ENCODE measurements around the gene MIA. TPM values are rescaled to one million over a fixed set of nuclear protein-coding genes. Genes with fewer than 3 reads are reported as not detected.

Gene MIA
- polyA plus RNA-seq, 1 donor from 2014 or later, result 1.8 TPM

DNA sequence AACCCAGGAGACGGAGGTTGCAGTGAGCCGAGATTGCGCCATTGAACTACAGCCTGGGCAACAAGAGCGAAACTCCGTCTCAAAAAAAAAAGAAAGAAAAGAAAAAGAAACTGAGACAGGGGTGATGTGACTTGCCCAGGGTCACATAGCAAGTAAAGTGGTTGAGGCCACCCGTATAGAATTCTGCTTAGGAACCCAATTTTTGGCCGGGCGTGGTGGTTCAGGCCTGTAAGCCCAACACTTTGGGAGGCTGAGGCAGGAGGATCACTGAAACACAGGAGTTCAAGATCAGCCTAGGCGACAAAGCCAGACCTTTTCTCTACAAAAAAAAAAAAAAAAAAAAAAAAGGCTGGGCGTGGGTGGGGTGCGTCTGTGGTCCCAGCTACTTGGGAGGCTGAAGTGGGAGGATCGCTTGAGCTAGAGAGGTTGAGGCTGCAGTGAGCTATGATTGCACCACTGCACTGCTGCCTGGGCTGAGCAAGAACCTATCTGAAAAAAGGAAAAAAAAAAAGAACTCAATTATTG lies 23.0 kb upstream of the MIA start:
- Histone ChIP-seq H3K27me3 (ENCODE audit: insufficient read depth, low read depth, low read length) (no peaks in the 10 kb centered on the region), H3K36me3 (ENCODE audit: insufficient read depth, low read length) (no peaks in the 10 kb centered on the region), H3K9me2 (ENCODE audit: insufficient read depth, low read length) (no peaks in the 10 kb centered on the region), H3K4me2 (ENCODE audit: low read length) (no peak overlapping the region), H3F3A (ENCODE audit: insufficient read depth, low read length, poor library complexity, severe bottlenecking) (no peaks in the 10 kb centered on the region), H4K20me1 (ENCODE audit: insufficient read depth) (no peaks in the 10 kb centered on the region), H3K9me3 (ENCODE audit: low read length) (no peaks in the 10 kb centered on the region), H3K9ac (ENCODE audit: low read length) (no peak overlapping the region), H3K79me2 (replicated peaks; ENCODE audit: insufficient read depth, low read length) (peaks cover 45% of the 10 kb centered on the region), H2AFZ (ENCODE audit: low read depth, low read length) (no peak overlapping the region), H3K4me3 (ENCODE audit: low read length) (peak overlapping the region; percentile 81), H3K27ac (ENCODE audit: low read length) (no peak overlapping the region)
- TF ChIP-seq POLR2AphosphoS5 (IDR thresholded peaks at IDR 0.05) (no peak), MXI1 (conservative IDR thresholded peaks at IDR 0.05; ENCODE audit: poor library complexity, severe bottlenecking) (no peak)
- TF ChIP-seq, protein P1, sequence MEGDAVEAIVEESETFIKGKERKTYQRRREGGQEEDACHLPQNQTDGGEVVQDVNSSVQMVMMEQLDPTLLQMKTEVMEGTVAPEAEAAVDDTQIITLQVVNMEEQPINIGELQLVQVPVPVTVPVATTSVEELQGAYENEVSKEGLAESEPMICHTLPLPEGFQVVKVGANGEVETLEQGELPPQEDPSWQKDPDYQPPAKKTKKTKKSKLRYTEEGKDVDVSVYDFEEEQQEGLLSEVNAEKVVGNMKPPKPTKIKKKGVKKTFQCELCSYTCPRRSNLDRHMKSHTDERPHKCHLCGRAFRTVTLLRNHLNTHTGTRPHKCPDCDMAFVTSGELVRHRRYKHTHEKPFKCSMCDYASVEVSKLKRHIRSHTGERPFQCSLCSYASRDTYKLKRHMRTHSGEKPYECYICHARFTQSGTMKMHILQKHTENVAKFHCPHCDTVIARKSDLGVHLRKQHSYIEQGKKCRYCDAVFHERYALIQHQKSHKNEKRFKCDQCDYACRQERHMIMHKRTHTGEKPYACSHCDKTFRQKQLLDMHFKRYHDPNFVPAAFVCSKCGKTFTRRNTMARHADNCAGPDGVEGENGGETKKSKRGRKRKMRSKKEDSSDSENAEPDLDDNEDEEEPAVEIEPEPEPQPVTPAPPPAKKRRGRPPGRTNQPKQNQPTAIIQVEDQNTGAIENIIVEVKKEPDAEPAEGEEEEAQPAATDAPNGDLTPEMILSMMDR (IDR thresholded peaks at IDR 0.05; ENCODE audit: poor library complexity, severe bottlenecking), result no peak

DNA sequence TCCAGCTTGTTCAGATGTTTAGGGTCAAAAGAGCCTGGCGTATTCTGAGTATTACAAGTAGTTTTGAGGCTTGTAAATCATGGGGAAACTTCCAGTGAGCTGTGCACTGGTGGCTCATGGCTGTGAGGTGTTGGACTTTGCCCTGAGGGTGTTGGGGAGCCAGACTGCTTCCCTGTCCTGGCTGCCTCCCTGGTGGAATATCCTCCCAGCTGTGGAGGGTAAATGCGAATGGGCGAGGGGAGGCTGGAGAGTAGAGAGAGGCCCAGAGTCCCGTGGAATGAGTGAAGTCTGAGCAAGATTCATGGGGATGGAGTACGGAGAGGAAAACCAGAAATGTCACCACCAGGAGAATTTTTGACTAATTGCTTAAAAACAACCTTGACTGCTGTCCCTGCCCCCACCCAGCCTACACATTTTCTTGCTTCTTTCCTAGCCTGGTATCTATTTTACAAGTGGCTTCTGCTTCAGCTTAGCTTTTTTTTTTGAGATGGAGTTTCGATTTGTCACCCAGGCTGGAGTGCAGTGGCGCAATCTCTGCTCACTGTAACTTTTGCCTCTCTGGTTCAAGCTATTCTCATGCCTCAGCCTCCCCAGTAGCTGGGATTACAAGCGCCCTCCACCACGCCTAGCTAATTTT lies 20.6 kb upstream of the MIA start:
- H3K9ac ChIP-seq (ENCODE audit: low read length), result no peak overlapping the region
- H2AFZ ChIP-seq (ENCODE audit: low read depth, low read length), result no peak overlapping the region
- no peak overlapping the region for H3K4me2 ChIP-seq (ENCODE audit: low read length)
- no peak overlapping the region for H3K27ac ChIP-seq (ENCODE audit: low read length)
- no peaks in the 10 kb centered on the region for H3F3A ChIP-seq (ENCODE audit: insufficient read depth, low read length, poor library complexity, severe bottlenecking)
- H4K20me1 ChIP-seq (ENCODE audit: insufficient read depth), result no peaks in the 10 kb centered on the region
- H3K27me3 ChIP-seq (ENCODE audit: insufficient read depth, low read depth, low read length), result no peaks in the 10 kb centered on the region
- H3K36me3 ChIP-seq (ENCODE audit: insufficient read depth, low read length), result no peaks in the 10 kb centered on the region
- H3K9me2 ChIP-seq (ENCODE audit: insufficient read depth, low read length), result no peaks in the 10 kb centered on the region
- no peak overlapping the region for H3K4me3 ChIP-seq (ENCODE audit: low read length)
- peaks cover 39% of the 10 kb centered on the region for H3K79me2 ChIP-seq (replicated peaks; ENCODE audit: insufficient read depth, low read length)
- TF ChIP-seq, protein P1 (IDR thresholded peaks at IDR 0.05; ENCODE audit: poor library complexity, severe bottlenecking), result no peak
- TF ChIP-seq POLR2AphosphoS5 (IDR thresholded peaks at IDR 0.05) (no peak), MXI1 (conservative IDR thresholded peaks at IDR 0.05; ENCODE audit: poor library complexity, severe bottlenecking) (no peak), EZH2 (IDR thresholded peaks at IDR 0.05; ENCODE audit: borderline replicate concordance, insufficient read depth, low read length, poor library complexity, severe bottlenecking) (no peak), RAD21 (conservative IDR thresholded peaks at IDR 0.05) (no peak), EP300 (conservative IDR thresholded peaks at IDR 0.05; ENCODE audit: poor library complexity, severe bottlenecking) (no peak), SMC3 (conservative IDR thresholded peaks at IDR 0.05; ENCODE audit: poor library complexity) (no peak), REST (IDR thresholded peaks at IDR 0.05; ENCODE audit: borderline replicate concordance) (no peak), TAF1 (IDR thresholded peaks at IDR 0.05; ENCODE audit: low read depth) (no peak)
- no peaks in the 10 kb centered on the region for H3K9me3 ChIP-seq (ENCODE audit: low read length)
